GM12872 (cell line): ENCODE data around the gene GABRA4.

Experiments
- CTCF ChIP-seq: IDR thresholded peaks from 3 replicates; pipeline ENCODE4 v1.5.1; 2011; ENCODE audit warnings: low read depth, mild to moderate bottlenecking, low read length, moderate library complexity; ENCODE audit not compliant: insufficient read depth

GABRA4 gene

GRCh38 chr4:46993075-46994006, at the start of gene GABRA4:
Gene GABRA4, minus strand, starts transcription at chr4:46993581. Its CDS starts 157 bp downstream, at chr4:46993424.
- TF ChIP-seq CTCF, result no peak

GRCh38 chr4:47040828-47041227, 47.4 kb upstream of the GABRA4 start:
- TF ChIP-seq CTCF, result no peak

DNA sequence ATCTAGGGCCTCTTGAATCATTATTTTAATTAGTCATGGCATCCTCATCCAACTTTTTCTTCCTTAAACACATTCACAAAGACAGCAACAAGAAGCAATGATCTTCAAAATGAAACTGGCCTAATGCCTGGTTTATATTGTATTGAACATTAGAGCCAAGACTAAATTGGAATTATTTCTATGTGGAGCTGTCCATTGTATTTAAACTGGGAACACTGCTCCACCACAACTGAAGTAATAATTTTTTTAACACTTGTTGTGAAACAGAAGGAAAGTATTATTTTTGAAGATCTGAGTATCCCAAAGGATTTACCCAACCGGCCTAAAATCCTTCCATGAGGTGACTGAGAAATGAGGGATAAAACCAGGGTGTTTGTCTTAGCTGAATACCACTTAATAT, 44.9 kb upstream of the GABRA4 start:
- no peak for TF ChIP-seq CTCF

- TF ChIP-seq CTCF, result peak; percentile 85
Observed at GRCh38 chr4:47032405-47033106, 39.2 kb upstream of the GABRA4 start.

DNA sequence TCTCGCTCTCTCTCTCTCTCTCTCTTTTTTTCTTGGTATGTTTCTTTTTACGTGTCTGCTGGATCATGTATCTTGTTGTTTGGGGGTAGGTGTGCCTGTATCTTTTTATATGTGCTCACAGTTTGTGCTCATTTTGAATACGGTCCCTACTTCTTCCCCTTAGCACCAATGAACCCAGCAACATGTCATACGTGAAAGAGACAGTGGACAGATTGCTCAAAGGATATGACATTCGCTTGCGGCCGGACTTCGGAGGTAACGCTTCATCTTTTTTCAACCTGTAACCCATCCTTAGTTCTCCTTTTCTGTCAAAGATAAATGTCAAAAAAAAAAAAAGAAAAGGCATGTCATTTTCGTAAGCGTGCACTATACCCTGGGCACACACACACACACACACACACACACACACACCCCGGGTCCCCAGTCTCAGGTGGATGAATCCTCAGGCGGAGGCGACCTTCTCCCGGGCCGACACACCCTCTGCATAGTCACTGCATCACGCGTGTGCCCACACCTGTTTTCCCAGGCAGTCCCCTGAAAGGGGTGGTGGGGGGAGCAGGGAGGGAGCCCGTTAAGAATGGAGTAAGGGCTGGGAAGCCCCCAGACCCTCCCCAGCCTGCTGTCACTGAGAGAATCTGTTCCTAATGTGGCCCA, 38.5 kb upstream of the GABRA4 start:
- no peak for TF ChIP-seq CTCF

- no peak for TF ChIP-seq CTCF
Observed at GRCh38 chr4:47031011-47031678, 37.8 kb upstream of the GABRA4 start, which contains the start of gene GABRB1. Gene GABRB1, plus strand, starts transcription at chr4:47031567.

DNA sequence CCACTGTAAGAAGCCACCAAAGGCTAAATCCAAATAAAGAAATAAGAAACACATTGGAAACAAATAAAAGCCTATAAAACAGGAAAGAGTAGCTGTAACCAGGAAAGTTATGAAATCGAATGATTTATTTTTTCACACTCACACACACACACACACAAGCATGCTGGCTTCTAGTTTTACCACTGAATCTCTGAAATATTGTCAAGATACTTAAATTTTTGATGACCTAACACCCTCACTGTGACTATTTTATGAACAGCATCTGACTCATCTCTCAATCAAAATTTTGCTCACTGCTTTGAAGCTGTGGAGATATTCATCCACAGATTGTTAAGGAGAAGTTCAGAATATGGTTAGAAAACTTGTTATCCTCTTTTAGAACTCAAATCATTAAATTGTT, 24.1 kb upstream of the GABRA4 start:
- TF ChIP-seq CTCF, result no peak
